ENCODE measurements around the gene NKAIN2.
A peak's percentile ranks its signal among the peaks of the same experiment; 100 is the strongest.
"Not testable (repeated sequence)": the region's sequence is repeated elsewhere in the genome, so short reads cannot be mapped to it uniquely, and the experiment has no call there.

The NKAIN2 gene

DNA sequence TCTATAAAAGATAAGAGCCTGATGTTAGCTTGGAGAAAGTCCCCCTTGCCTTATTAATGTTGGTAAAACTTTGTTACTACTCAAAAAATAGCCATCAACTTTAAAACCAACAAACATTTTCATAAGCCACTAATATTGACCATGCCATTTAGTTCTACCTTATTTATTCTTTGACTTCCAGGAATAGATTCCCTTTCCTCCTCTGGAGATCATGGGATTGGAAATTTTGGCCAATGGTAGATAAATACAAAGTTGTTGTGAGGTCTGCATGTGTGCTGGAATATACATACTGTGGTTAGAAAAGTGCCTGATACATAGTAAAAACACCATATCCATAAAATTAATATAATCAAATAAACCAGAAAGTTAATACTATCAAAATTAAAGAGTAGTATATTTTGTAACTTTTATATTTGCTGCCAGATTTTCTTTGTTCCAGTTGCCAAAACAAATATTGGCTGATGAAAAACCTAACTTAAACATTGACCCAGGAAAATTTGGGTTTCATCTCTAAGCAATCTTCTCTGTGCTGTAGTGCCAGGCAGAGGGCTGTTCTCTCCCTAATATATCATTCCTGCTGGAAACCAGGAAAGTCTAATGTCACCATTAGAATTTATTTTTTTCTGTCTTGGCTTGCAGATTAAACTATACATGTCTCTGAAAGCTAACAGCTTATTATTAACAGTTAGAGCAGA, 169.1 kb downstream of the NKAIN2 start:
- DNase-seq = no peak

DNA sequence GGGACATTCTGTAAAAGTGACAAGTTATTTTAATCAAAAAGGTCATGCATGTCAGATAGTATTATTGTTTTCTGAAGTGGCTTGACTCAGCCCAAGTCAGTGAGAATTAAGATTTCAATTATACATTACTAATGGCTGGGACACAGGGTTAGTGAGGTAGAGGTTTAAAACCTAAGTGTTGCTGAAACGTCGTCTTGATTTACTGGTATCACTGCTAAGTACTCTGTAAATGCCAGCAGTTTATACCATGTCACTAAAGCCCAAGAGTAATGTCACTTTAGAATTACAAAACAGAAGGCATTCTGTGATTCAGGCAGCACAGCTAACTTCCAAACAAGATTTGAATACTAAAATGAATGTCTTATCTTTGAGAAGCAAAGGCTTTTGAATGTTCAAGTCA, 176.6 kb downstream of the NKAIN2 start:
- no peak for DNase-seq

DNA sequence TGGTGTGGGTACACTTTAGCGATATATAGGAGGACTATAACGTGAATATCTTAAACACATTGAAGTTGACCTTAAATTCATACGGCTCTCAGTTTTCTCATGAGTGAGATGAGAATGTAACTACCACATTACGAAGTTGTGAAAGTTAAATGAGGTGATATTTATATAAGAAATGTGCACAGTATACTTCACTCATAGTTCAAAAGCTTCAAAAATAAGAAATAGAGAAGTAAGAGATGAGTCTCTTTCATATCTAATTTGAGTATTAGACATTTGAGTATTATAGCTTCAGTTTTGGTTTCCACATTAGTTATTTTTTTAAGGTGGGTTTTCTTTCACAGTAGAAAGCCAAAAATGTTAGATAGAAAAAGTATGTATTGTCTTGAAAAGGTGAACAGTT, 183.3 kb downstream of the NKAIN2 start:
- no peak for DNase-seq

DNA sequence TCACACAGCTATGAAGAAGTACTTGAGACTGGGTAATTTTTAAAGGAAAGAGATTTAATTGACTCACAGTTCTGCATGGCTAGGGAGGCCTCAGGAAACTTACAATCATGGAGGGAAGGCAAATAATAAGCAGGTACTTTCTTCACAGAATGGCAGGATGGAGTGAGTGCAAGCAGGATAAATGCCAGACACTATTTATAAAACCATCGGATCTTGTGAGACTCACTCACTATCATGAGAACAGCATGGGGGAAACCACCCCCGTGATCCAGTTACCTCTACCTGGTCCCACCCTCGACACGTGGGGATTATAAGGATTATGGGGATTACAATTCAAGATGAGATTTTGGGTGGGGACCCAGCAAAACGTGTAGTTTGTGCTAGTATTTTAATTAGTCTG, 186.3 kb downstream of the NKAIN2 start:
- not testable (repeated sequence) for DNase-seq

DNA sequence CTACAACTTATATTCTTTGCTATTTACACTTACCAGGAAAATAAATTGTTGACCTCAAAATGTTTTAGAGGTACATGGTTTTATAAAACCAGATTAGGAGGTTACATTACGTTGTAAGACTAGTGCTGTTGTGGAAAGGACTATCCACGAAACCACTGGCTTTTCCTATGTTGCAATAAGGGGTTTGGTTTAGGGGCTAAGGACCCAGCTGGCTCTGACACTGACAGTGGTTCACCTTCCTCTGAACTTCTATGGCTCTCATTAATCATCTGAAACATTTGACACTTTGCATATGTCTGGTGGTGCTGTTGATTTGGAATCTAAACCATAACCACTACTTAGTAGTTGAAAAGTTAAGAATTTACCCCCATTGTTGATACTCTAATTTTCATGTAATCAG, 186.7 kb downstream of the NKAIN2 start:
- DNase-seq = no peak

DNA sequence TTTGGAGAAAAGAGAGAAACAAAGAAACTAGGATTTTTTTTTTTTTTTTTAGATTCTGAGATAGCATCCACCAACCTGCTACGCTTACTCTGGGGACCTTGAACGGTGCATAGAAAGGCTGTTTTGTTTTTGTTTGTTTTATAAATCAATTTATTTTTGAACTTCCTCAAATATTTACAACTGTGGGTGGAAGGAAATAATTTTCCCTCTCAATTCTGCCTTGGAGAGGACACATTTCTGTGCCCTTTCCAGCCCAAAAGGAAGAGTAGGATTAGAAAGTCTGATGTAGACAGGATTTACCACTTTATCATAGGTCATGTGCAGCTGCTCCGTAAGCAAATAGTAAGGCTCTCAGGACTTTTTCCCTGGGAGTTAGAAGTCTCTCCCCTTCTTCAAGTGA, 190.5 kb downstream of the NKAIN2 start:
- peak; percentile 69 for DNase-seq

DNA sequence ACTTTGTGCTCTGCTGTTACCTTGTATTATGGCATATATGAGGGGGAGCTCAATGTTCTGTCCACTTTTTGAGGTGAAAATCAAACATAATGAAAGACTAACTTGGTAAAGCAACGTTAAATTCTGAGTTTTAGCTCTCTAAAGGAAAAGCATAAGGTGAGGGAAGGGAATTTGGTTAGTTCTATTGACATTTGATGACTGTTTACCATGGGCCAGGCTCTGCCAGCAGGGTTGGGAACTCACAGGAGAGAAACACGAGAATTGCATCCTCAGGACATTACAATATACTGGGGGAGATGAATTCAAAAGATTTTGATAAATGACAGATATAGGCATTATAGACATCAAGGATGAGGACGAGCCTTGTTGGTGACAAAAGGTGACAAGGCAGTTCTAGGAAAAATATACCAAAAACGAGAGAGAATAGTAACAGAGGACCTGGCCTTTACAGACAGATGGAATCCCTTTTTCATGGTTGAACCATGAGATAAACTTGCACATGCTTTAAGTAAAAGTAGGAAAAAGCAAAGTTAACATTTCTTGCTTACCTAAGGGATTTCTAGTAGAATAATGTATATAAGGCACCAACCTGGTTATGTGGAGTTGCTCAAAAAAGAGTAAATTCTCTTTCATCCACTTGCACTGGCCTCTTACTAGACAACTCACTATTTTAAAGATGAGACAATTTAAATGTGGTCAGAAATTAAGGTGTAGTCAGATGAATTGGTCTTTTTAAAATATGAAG, 191.4 kb downstream of the NKAIN2 start:
- peak; percentile 61 for DNase-seq

DNA sequence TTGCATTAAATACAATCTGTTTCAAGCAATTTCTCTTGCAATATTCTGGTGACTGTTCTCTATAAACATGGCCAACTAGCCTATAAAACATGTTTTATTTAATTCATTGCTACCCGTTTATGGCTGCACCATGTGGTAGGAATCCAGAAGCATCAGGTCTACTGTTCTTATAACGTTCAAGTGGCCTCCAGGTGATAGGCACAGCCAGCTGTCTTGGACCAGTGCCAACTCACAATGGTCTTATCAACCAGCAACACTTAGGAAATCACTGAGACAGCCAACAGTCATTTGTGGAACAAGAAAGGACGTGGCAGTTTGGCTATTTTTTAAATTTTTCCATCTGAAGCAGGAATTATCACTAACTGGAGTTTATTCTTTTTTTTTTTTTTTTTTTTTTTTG, 193.6 kb downstream of the NKAIN2 start:
- DNase-seq = peak; percentile 94

DNA sequence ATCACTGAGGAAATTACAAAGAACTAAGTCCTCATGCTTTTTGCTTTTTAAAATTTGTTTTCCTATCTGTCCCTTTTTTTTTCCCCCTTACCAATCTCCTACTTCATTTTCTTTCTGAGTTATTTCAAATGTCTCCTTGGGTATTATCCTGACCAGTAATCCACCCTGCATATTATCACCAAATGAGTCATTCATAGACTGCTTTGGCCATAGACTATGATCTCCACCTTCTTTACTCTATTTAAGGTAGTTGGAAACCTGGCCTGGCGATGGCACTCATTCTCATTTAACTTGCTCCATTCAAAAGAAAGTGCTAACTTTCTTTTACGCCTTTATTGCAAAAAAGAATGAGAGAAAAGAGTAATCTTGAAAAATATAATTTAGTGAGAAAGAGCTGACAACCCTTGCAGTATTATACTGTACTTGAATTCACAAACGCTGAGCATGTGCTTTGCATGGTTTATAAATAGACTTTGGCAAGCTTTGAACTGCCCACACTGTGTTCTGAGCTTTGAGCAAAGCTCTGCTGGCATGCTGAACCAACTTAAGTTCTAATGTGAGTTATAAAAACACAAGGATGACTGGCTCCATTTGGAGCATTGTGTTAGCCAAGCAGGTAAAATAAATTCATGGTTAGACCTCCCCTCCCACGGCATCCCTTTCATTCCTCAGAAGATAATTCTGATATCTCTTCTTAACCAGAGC, 198.9 kb downstream of the NKAIN2 start:
- DNase-seq = no peak

DNA sequence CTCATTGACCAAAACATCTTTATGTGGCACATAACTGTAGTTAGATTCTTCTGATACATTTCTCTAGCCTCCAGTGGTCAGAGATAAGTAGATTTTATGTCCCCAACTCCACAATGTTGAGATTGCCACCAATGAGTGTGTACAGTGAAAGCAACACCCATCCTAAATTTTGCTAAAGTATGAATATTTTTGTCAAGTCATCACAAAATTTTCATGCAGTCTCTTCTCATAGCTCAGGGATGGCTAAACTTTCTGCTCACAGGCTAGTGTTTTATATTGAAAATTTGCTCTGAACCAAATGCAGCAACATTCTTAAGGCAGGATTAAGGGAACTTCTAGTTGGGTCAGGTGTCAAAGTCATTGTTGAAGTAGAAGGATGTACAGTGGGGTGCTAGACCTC, 203.6 kb downstream of the NKAIN2 start:
- no peak for DNase-seq

DNA sequence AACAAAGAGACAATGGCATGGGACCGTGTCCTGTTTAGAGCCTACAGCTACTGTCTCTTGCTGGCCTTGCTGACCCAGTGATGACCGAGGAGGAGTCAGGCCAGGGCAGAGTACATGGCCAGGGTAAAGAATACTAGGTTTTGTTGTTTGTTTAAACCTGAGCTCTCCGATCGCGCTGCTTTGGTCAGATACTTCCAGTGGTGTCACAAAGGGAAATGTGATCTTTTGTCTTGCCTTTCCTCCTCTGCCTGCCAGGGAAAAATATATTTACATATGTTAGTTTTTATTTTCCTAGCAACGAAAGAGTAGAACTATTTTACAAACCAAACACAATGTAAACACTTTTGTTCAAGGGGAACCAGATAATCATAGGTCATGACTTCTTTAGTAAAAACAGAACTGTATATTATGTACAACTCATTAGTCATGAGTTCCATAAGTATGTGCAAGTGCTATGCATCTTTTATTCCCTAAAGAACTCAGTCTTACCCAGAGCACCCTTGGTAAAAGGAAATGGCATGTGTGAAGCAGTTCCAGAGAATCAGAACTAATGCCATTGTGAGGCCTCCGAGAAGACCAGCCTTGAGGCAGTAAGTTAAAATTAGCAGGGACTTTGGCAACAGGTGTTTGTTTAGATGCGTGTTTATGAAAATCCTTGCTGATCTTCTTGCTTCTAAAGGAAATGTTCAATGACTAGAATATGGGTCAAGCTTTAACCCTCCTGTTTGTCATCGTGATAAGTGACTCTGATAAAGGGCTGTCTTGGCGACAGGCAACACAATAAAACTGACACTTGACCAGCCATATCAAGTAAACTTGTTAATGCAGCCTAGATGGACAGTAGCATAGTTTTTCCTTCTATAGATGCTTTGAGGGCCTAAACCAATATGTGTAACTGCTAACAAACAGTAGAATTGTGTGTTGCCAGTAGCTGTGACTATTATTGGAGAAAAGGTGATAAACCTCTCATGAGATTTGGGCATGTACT, 204.6 kb downstream of the NKAIN2 start:
- DNase-seq = peak; percentile 74

DNA sequence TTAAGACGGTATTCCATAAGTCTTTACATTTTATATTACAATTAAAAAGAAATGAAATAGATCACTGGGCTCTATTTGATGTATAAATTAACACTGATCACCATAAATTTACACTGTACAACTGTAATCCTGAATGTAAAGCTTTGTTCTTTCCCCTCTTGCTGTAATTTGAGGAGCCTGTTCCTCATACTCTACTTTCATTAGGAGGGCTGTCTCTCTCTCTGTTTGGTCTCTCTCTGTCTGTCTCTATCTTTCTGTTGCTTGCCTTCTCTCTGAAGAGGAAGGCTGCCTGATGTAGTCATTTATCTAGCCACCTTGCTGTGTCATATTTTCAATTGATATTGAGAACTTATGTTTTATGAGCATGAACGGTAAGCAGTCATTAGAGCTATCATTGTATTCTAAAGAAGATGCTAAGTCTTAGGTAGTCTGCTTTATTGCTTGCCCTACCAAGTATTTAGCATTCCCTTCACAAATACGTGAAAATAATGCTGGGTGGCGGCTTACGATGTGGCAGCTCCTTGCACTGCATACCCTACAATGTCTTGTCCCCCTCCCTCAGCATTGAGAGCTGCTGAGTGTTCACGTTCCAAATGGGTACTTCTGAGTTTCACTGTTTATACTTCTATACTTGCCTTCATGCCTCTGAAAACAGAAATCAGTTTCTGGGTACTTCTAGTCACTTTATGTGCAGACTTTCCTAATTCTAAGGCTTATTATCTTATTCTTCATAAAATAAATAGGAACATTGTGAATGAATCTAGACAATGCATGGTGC, 205.5 kb downstream of the NKAIN2 start:
- peak; percentile 21 for DNase-seq

DNA sequence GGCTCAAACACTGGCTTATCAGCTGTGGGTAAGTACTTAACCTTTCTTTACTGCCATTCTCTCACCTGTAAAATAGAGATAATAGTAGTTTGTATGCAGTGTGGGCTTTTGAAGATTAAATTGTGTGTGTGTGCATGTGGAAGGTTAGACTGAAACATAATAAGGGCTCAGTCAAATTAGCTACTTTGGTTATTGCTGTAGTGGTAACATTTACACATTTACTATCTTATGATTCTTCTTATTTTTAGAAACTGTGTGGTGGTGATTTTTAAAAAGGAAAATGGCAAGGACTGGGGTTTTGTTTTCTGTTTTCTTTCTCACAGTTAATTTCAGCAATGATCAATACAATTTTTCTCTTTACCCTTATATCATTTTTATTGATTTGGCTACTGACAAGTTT, 206.9 kb downstream of the NKAIN2 start:
- peak; percentile 15 for DNase-seq

DNA sequence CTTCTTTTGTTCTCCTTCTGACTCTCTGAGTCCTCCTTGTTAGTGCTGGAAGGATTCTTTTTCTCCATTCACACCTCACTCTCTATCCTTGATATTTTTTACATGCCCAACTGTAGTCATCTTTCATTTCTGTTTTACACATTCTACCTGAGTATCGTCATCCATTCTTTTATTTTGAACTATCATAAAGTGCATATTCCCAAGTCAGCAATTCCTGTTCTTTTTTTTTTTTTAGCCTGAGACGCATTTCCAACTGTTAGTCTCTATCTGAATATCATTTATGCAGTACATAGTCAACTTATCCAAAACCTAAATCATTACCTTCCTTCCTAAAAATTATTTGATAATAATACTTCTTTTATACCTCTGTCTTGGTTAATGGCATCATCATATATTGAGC, 207.5 kb downstream of the NKAIN2 start:
- DNase-seq = no peak

DNA sequence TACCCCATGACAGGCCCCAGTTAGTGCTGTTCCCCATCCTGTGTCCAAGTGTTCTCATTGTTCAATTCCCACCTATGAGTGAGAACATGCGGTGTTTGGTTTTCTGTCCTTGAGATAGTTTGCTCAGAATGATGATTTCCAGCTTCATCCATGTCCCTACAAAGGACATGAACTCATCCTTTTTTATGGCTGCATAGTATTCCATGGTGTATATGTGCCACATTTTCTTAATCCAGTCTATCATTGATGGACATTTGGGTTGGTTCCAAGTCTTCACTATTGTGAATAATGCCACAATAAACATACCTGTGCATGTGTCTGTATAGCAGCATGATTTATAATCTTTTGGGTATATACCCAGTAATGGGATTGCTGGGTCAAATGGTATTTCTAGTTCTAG, 218.4 kb downstream of the NKAIN2 start:
- DNase-seq = not testable (repeated sequence)

DNA sequence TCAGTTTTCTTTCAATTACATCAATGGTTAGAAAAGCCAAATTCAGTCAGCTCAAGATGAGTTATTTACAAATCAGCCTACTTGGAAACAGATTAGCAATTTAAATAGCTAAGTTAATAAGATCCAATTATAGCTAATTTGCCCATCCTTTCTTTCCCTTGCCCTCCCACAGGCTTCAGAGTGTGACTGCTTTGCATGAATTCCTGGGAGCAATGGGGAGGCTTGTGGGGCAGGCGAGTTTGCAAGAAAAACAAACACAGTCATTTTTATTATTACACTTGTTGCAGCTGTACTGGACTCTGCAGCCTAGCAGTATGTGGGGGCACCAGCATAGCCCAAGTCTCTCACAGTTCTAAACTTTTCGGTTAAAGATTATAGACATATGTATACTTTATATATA, 219.0 kb downstream of the NKAIN2 start:
- DNase-seq = peak; percentile 57

DNA sequence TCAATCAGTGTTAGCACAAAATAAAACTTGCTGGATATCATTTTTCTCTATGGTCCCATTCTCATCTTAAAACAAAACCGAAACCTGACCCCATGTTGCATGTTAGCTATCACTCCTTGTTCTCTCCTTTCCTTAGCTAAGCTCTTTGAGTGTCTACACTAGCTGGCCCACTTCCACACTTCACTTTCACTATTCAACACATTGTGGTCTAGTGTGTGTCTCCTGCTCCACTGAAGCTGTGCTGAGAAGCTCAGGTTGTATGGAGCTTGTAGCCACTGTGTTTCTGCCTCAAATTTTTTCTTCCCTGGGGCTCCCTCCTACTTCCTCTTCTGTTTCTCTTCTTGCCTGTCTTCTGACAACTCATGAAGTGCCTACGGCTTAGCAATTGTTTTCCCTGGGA, 223.0 kb downstream of the NKAIN2 start:
- no peak for DNase-seq

DNA sequence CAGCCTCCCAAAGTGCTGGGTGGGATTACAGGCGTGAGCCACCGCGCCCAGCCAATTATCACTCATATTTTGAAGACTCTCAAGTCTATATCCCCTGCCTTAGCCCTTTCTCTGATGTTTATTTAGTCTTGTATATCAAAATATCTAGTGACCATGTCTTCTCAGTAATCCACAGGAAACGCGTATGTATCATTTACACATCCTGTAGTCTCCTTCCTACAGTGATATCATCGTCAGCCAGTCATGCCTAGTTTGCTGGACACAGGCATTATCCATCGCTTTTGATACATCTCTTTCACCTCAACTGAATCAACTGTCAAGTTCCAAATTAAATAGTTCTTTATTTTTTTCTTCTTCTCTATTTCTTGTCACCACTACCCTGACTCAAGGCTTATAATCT, 223.7 kb downstream of the NKAIN2 start:
- DNase-seq = no peak

DNA sequence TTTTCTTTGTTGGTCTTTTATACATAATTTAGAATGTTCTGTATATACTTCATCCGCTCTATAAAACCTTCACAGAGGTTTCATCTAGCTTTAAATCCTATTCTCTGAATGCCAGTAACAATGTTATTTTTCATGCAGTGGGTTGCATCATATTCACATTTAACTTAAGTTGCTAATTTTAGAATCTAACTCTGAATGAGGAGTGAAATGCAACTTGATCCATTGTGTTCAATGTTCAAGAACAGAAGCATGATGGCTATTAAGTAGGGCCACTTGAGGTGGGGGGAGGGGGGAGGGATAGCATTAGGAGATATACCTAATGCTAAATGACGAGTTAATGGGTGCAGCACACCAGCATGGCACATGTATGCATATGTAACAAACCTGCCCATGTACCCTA, 224.5 kb downstream of the NKAIN2 start:
- no peak for DNase-seq

DNA sequence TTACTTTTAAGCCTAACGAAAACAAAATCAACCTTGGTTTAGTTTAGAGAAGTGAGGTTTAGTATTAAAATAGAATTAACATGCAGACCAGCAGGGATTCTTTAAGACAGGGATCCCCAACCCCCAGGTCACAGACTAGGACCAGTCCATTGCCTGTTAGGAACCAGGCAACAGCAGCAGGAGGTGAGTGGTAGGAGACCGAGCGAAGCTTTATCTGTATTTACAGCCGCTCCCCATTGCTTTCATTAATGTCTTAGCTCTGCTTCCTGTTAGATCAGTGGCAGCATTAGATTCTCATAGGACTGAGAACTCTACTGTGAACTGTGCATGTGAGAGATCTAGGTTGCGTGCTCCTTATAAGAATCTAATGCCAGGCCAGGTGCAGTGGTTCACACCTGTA, 225.9 kb downstream of the NKAIN2 start:
- peak; percentile 20 for DNase-seq

DNA sequence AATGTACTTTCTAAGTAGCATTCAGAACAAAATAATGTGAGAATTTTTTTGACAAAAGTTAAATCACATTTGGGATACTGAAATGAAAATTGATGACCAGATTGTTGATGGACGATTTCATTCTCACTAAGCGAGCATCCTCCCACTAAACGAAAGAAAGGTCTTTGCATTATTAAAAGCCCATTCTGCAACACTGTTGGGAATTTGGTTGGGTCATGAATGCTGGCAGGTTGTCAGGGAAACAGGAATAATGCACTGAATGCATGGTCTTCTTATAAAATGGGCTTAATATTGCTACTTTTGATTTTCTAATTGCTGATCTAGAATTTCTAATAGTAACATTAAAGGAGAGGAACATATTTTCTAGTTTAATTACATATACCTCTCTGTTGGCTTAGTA, 229.8 kb downstream of the NKAIN2 start:
- no peak for DNase-seq

DNA sequence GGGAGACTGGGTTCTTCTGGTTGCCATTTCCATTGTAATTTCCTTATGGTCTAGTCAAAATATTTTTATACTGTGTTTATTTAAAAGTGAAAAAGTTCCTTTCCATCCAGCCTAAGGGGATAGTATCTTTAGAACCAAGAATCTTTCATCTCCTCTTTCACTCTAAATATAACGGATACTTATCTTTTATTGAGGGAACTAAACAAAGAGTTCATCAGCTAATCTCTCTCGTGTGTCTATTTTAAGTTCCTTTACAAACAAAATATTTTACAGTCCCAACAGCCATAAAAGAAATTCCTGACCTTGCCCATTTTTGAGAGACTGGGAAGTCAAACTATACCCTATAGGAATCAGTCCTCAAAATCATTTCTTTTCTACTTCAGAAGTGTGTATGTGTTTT, 232.7 kb downstream of the NKAIN2 start:
- no peak for DNase-seq
